ENCODE measurements around the gene TTLL10.

GRCh38 chr1:1221887-1222574 lies 48.4 kb downstream of the TTLL10 start:
- no peak for TF ChIP-seq POLR2A (IDR thresholded peaks at IDR 0.05)
- no peak for TF ChIP-seq CTCF (IDR thresholded peaks at IDR 0.05)

All from tibial nerve (tissue), 3 donors.